IPS DF 4.7 (cell line): ENCODE measurements around the gene GEMIN4.
"Not testable (repeated sequence)": the region's sequence is repeated elsewhere in the genome, so short reads cannot be mapped to it uniquely, and the experiment has no call there.

Experiments used
- DNase-seq: peaks from one replicate; pipeline ENCODE4 v3.0.0-alpha.2; 2013; ENCODE audit warnings: low spot score; ENCODE audit errors: extremely low read depth

Gene GEMIN4

GRCh38 chr17:778096-778495 is 26.0 kb upstream of the GEMIN4 start:
- DNase-seq: no peak

DNA sequence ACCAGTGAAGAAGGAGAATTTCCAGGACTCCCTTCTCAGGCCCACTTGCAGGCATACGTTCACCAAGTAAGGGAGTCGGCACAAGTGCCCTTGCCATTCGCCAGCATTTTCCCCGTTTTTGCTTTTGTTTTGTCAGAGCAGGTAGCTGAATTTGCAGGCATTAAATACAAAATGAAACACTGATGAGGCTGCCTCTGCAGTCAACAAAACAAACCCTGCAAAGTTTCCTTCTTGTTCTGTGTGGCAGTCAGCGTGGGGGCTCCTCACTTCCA is 22.2 kb upstream of the GEMIN4 start:
- no peak for DNase-seq

DNA sequence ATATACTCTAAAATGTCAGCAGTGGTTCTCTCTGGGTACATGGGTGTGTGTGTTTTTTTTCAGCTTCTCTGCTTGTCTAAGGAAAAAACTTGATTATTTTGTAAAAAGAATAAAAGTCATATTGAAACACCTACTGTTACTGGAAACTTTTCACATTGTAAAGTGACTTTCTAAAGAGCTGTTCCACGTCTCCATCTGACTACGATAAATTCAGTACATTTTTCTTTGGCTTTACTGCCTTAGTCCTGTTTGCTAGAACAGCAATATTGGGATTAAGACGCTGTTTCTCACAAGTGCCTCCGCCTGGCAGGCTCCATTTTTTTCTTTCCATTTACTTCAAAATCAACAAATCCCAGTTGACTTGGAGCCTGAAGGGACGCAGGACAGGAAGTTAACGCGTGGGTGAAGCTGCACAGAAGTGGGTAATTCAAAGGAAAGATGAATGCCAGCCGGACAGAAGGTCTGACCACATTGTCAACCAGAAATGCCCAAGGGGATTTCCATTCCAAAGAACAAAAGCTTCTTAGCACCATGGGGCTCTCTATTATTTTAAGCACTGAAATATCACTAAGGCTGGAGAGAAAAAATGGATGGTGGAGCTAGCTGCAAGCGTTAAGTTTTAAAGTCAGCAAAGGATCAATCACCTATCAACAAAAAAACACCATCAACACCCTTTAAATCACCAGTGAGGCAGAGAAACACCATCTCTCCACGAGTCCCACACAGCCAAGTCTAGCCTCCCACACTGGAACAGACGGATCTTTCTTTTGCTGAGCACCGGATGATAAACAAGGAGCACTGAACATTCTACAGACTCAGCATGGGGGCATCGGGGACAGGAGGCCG is 21.6 kb upstream of the GEMIN4 start:
- DNase-seq: no peak

- DNase-seq: no peak
Observed at GRCh38 chr17:773016-773415, 21.0 kb upstream of the GEMIN4 start.

- no peak for DNase-seq
Observed at GRCh38 chr17:767076-767475, 15.0 kb upstream of the GEMIN4 start.

GRCh38 chr17:760371-760770 is 8.3 kb upstream of the GEMIN4 start:
- DNase-seq: no peak

DNA sequence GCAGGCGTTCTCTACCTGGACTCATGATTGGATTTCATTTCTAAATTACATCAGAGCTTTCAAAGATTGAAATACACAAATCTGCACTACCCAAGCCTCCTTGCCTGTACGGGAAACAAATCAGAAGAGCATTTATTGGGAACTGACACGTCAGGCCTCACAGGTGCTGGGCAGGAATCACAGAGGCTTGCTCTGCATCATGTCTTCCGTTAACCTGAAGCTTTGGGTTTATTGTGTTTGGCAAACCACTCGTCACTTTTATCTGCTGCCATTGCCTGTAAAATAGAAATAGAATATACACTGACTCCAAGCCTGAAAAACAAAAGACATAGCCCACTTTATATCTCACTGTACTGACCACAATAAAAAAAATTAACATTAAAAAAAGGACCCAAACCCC is 7.9 kb upstream of the GEMIN4 start:
- DNase-seq: no peak

GRCh38 chr17:756010-756567 is 4.0 kb upstream of the GEMIN4 start:
- DNase-seq: not testable (repeated sequence)

DNA sequence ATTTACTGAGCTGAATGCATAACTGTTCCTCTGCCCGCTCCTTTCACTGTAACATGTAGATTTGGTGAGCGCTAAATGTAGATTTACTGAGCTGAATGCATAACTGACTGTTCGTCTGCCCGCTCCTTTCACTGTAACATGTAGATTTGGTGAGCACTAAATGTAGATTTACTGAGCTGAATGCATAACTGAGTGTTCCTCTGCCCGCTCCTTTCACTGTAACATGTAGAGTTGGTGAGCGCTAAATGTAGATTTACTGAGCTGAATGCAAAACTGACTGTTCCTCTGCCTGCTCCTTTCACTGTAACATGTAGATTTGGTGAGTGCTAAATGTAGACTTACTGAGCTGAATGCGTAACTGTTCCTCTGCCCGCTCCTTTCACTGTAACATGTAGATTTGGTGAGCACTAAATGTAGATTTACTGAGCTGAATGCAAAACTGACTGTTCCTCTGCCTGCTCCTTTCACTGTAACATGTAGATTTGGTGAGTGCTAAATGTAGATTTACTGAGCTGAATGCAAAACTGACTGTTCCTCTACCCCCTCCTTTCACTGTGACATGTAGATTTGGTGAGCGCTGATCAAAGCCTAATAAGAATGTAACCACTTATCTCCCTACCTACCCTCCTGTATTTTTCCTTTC is 3.4 kb upstream of the GEMIN4 start:
- DNase-seq: not testable (repeated sequence)

- no peak for DNase-seq
Observed at GRCh38 chr17:753418-753817, 1.4 kb upstream of the GEMIN4 start.

GRCh38 chr17:752620-753219 is 656 bp upstream of the GEMIN4 start:
- no peak for DNase-seq

DNA sequence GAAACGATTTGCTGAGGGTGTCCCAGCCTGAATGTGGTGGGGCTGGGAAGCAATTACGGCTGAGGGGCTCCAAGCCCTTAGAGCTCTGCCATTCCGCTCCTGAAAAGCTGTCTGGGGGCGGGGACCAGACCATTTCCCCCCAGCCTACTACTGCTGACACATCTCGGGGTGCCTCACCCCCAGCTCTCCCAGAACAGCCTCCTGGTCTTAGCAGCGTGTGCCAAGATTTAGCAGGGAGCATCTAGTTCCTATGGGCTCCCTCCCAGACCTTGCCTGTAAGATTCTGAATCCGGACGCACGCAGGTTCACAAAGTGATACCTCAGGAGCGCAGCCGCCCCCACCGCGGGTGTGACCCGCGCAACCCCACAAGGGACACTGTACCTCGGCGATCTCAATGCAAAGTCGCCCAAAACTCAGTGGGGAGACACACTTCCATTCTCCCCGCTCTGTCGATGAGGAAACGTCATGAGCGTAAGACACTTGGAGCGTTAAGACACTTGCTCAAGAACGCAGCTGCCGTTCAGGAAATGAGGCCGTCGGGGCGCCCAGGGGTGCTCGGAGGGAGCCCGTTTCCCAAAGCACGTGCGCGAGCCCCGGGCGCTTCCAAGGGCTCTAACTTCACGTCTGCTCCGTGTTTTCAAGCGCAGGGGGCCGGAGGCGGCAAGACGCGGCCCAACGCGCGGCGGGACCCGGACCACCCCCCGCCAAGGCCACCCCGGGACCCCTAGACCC is 629 bp downstream of the GEMIN4 start:
- DNase-seq: no peak

- no peak for DNase-seq
Observed at GRCh38 chr17:750431-751037, 1.5 kb downstream of the GEMIN4 start.

DNA sequence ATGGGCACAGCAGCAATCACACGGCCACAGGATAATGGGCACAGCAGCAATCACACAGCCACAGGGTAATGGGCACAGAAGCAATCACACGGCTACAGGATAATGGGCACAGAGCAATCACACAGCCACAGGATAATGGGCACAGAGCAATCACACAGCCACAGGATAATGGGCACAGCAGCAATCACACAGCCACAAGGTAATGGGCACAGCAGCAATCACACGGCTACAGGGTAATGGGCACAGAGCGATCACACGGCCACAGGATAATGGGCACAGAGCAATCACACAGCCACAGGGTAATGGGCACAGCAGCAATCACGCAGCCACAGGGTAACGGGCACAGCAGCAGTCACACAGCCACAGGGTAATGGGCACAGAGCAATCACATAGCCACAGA is 2.7 kb downstream of the GEMIN4 start:
- not testable (repeated sequence) for DNase-seq

DNA sequence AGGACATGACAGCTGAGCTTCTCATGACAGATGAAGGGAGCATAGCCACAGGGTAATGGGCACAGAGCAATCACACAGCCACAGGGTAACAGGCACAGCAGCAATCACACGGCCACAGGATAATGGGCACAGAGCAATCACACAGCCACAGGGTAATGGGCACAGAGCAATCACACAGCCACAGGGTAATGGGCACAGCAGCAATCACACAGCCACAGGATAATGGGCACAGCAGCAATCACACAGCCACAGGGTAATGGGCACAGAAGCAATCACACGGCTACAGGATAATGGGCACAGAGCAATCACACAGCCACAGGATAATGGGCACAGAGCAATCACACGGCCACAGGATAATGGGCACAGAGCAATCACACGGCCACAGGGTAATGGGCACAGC is 3.5 kb downstream of the GEMIN4 start:
- not testable (repeated sequence) for DNase-seq

DNA sequence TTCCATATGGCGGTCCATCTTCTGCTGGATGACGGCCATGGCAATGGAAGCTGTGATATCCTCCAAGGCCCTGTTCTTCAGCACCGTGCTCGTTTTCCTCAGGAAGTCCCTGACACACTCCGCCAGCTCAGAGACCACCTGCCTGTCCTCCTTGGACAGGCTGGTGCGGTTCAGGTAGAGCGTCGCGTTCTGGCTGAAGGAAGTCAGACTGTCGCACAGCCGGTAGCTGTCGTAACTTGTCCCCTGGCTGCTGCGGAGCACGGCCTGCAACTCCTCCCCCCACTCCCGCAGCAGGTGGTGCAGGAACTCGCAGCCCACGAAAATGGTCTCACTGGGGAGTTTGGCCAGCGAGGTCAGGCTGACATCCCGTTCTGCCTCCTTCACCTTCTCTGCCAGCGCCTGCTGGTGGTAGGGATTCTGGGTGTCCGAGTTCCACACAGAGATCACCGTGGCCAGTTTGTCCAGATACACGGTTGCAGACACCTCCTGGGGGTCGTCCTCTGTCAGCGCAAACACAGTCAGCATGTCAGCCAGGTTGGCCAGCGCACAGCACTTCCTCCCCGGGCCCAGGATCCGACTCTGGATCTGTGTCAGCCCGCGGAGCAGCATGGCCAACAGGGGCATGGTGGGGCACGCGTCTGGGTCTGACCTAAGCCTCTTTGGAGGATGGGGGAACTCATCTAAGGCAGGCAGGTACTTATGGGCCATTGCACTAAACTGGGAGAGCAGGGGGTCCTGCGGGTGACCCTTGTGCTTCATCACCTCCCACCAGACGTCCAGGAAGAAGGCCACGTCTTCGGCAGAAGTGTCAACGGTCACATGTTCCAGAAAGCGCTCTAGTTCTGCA is 5.1 kb downstream of the GEMIN4 start:
- DNase-seq: no peak

- no peak for DNase-seq
Observed at GRCh38 chr17:746181-746580, 5.9 kb downstream of the GEMIN4 start.

GRCh38 chr17:745406-745805 is 6.7 kb downstream of the GEMIN4 start:
- DNase-seq: no peak

- no peak for DNase-seq
Observed at GRCh38 chr17:744937-745336, 7.1 kb downstream of the GEMIN4 start.

DNA sequence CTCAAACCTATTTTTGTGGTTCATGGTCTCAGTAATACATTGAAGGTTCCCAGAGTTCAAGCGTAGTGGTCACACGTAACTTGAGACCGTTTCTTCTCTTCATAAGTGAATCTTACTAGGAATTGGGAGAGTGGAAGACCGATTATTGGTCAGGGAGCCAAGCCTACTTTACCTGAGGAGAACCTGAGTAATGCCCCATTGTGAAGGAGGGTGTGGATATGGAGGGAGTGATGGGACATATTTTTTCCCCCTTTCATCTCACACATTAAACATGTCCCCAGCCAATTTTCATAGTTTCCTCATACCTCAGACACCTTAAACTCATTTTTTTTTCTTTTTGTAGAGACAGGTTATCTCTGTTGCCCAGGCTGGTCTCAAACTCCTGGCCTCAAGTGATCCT is 8.9 kb downstream of the GEMIN4 start:
- no peak for DNase-seq
